ENCODE results near the gene NBPF1. TPM values are rescaled to one million over a fixed set of nuclear protein-coding genes. Genes with fewer than 3 reads are reported as not detected.
"Not testable (repeated sequence)": the region's sequence is repeated elsewhere in the genome, so short reads cannot be mapped to it uniquely, and the experiment has no call there.

The NBPF1 gene
- total and polyA plus RNA-seq, 9 donors, result 14.7 to 111 (median 55.9) TPM

GRCh38 chr1:16605532-16606505 lies 7.5 kb downstream of the NBPF1 start:
- no peak for TF ChIP-seq EP300 (IDR thresholded peaks at IDR 0.05)
- TF ChIP-seq CTCF (IDR thresholded peaks at IDR 0.05), result no peak
- Histone ChIP-seq H3K4me3 (no peak overlapping the region), H3K4me1 (ENCODE audit: insufficient read depth) (no peaks in the 10 kb centered on the region), H3K27ac (no peak overlapping the region), H3K36me3 (no peaks in the 10 kb centered on the region), H3K9me3 (no peaks in the 10 kb centered on the region), H3K27me3 (no peaks in the 10 kb centered on the region)
- DNase-seq, result no peak
- intact Hi-C loops (cut with DNase I), result loop anchor here in 1 of 4 donors (10.0 kb wide), 1 partner anchor 119 kb away; no protein-coding TSS in a partner anchor
- 75 to 81% (median 79%) methylated on average over 12 of the region's 12 CpGs for WGBS, 3 donors

DNA sequence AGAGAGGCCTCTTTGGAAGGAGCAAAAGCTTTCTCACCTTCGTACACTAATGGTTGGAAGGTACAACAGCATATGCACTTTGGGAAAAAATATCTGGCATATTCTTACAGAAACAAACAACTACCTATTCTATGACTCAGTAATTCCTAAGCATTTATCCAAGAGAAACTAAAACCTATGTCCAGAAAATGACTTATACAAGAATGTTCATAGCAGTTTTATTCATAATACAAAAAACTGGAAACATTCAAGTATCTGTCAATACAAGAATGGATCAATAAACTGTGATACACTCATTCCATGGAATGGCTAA lies 8.2 kb downstream of the NBPF1 start:
- H3K27ac ChIP-seq, result no peak overlapping the region

GRCh38 chr1:16604514-16605212 lies 8.7 kb downstream of the NBPF1 start:
- intact Hi-C loops (cut with DNase I), result loop anchor here in 1 of 4 donors (10.0 kb wide), 1 partner anchor 120 kb away; no protein-coding TSS in a partner anchor
- H3K36me3 ChIP-seq, result not testable (repeated sequence)

More for the DNA sequence above, 8.2 kb downstream of the NBPF1 start:
- no peaks in the 10 kb centered on the region for H3K4me1 ChIP-seq (ENCODE audit: insufficient read depth)
- TF ChIP-seq EP300 (IDR thresholded peaks at IDR 0.05) (no peak), POLR2A (IDR thresholded peaks at IDR 0.05) (no peak), CTCF (IDR thresholded peaks at IDR 0.05) (no peak)
- H3K4me3 ChIP-seq, result no peak overlapping the region
- H3K9me3 ChIP-seq, result no peaks in the 10 kb centered on the region
- DNase-seq, result no peak
- intact Hi-C loops (cut with DNase I), result loop anchor here in 1 of 4 donors (10.0 kb wide), 1 partner anchor 120 kb away; no protein-coding TSS in a partner anchor
- WGBS, 3 donors, result 71 to 81% (median 74%) methylated on average over 1 of the region's 1 CpG
- H3K27me3 ChIP-seq, result no peaks in the 10 kb centered on the region
- H3K36me3 ChIP-seq, result no peaks in the 10 kb centered on the region

GRCh38 chr1:16603623-16604022 lies 9.7 kb downstream of the NBPF1 start:
- not testable (repeated sequence) for H3K27ac ChIP-seq; H3K36me3 ChIP-seq; H3K4me1 ChIP-seq (ENCODE audit: insufficient read depth); H3K27me3 ChIP-seq; H3K4me3 ChIP-seq; DNase-seq; H3K9me3 ChIP-seq
- 100% methylated on average over 2 of the region's 2 CpGs; no CpG with 5 or more reads in 2 of the 3 donors for WGBS, 3 donors
- intact Hi-C loops (cut with DNase I), result loop anchor here in 1 of 4 donors (10.0 kb wide), 1 partner anchor 121 kb away; no protein-coding TSS in a partner anchor

More at GRCh38 chr1:16604514-16605212, 8.7 kb downstream of the NBPF1 start:
- H3K4me3 ChIP-seq; DNase-seq; H3K27ac ChIP-seq; H3K4me1 ChIP-seq (ENCODE audit: insufficient read depth); H3K9me3 ChIP-seq; H3K27me3 ChIP-seq: not testable (repeated sequence)
- WGBS, 3 donors, result 71 to 100% (median 74%) methylated on average over 1 to 2 of the region's 2 CpGs

GRCh38 chr1:16602336-16603011 lies 10.9 kb downstream of the NBPF1 start:
- not testable (repeated sequence) for H3K27ac ChIP-seq; H3K9me3 ChIP-seq; H3K27me3 ChIP-seq; H3K4me3 ChIP-seq; H3K36me3 ChIP-seq; H3K4me1 ChIP-seq (ENCODE audit: insufficient read depth); DNase-seq
- whole genome bisulfite sequencing, 3 donors, result 89 to 98% (median 98%) methylated on average over 2 to 3 of the region's 5 CpGs
- intact Hi-C loops (cut with DNase I), result loop anchor here in 1 of 4 donors (10.0 kb wide), 1 partner anchor 122 kb away; no protein-coding TSS in a partner anchor

DNA sequence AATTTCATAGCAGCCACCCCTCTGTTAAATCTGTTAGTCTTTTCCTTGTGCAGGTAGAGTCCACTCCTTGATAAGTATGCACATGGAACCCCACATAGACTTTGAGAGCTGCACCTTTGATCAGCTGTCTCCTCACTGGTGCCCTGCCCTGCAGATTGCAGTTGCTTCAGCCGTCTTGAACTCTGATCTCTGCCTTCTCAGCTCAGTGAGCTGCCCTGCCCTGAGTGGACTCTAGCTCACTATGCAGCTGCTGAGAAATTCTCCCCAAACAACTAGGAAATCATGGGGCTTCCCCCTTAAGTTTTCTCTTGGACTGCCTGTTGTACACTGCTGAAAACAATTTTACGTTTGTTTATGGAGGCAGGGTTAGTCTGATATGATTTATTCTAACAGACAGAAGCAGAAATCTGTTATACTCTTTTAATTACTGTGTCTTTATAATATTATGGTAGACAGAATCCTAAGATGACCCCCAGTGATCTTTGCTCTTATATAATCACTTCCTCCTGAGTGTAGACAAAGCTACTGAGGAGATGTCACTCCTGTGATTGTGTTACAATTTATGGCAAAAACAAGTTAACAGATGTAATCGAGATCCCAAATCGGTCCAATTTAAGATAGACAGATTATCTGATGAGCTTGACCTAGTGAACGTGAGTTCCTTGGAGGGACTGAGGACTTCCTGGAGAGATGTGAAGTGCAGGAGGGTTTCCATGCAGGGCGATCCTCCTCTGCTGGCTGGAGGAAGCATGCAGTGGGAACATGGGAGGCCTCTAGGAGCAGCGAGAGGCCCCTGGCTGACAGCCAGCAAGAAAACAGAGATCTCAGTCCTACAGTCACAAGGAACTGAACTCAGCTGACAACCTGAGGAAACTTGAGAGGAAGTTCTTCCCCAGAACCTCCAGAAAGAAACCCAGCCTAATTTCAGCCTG lies 12.2 kb downstream of the NBPF1 start:
- H3K36me3 ChIP-seq; H3K4me1 ChIP-seq (ENCODE audit: insufficient read depth); H3K9me3 ChIP-seq; H3K27me3 ChIP-seq; DNase-seq; H3K27ac ChIP-seq; H3K4me3 ChIP-seq: not testable (repeated sequence)
- intact Hi-C loops (cut with DNase I), result loop anchor here in 1 of 4 donors (10.0 kb wide), 1 partner anchor 124 kb away; no protein-coding TSS in a partner anchor
- WGBS, 3 donors, result 64 to 83% (median 71%) methylated on average over 3 to 5 of the region's 7 CpGs

DNA sequence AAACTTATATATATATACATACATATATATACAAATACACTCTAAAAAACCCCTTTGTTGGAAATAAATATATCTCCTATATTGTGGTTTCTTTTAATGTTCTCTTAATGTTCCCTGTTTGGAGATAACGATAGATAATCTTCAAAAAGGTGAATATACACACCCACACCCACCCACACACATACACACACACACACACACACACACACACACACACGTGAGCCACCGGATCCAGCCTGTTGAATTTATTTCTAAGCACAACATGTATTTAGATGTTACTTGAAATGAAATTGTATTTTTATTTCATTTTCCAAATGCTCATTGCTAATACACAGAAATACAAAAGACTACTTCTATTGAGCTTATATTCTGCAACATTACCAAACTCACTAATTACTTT lies 14.0 kb downstream of the NBPF1 start:
- H3K4me3 ChIP-seq; intact Hi-C loops (cut with DNase I); H3K4me1 ChIP-seq (ENCODE audit: insufficient read depth); H3K27ac ChIP-seq; H3K27me3 ChIP-seq; H3K36me3 ChIP-seq; DNase-seq; H3K9me3 ChIP-seq: not testable (repeated sequence)
- 93 to 96% (median 94%) methylated on average over 3 of the region's 3 CpGs for WGBS, 3 donors

GRCh38 chr1:16595216-16595615 lies 18.1 kb downstream of the NBPF1 start:
- intact Hi-C loops (cut with DNase I); H3K4me3 ChIP-seq; H3K4me1 ChIP-seq (ENCODE audit: insufficient read depth); H3K36me3 ChIP-seq; H3K27ac ChIP-seq; H3K27me3 ChIP-seq; DNase-seq; H3K9me3 ChIP-seq: not testable (repeated sequence)
- WGBS, 3 donors, result 77 to 95% (median 81%) methylated on average over 1 of the region's 1 CpG
